SU-DHL-6 (cell line): ENCODE data around the gene SDCCAG8.

Experiments
- H2AFZ ChIP-seq: fragments of 200-600 bp; sonication (generic); 2 replicates; pipeline ENCODE4 v1.6.1; 2014; ENCODE audit warnings: low read depth, mild to moderate bottlenecking, moderate library complexity, mixed read lengths, antibody characterized with exemption, low read length; ENCODE audit not compliant: severe bottlenecking
- H3F3A ChIP-seq: fragments of 200-600 bp; shearing (Covaris generic); 2 replicates; pipeline ENCODE4 v1.6.0; 2016; ENCODE audit warnings: antibody characterized with exemption, mild to moderate bottlenecking; ENCODE audit not compliant: insufficient read depth
- H3K27ac ChIP-seq: fragments of 200-600 bp; sonication (generic); 2 replicates; pipeline ENCODE4 v1.5.1; 2016; ENCODE audit warnings: low read depth, mild to moderate bottlenecking, low read length, moderate library complexity, mixed read lengths
- H3K27me3 ChIP-seq: fragments of 200-600 bp; sonication (generic), shearing (Covaris generic); 2 replicates; pipeline ENCODE4 v1.6.0; 2014; ENCODE audit warnings: mild to moderate bottlenecking, low read length
- H3K36me3 ChIP-seq: fragments of 200-600 bp; sonication (generic); 2 replicates; pipeline ENCODE4 v1.6.1; 2014; ENCODE audit warnings: mild to moderate bottlenecking, low read length, mixed read lengths
- H3K4me2 ChIP-seq: fragments of 300-600, 200-600 bp; shearing (Covaris generic), sonication (generic); 2 replicates; pipeline ENCODE4 v1.6.0; 2014; ENCODE audit warnings: low read length, low read depth, mild to moderate bottlenecking; ENCODE audit not compliant: poor library complexity, severe bottlenecking
- H3K4me3 ChIP-seq: fragments of 200-600 bp; sonication (generic); 2 replicates; pipeline ENCODE4 v1.5.1; 2014; ENCODE audit warnings: antibody characterized with exemption, low read length, mild to moderate bottlenecking, mixed read lengths; ENCODE audit not compliant: insufficient read depth, poor library complexity, severe bottlenecking
- H3K79me2 ChIP-seq: fragments of 200-600 bp; sonication (generic); 2 replicates; pipeline ENCODE4 v1.6.1; 2014; ENCODE audit warnings: mild to moderate bottlenecking, low read length, moderate library complexity; ENCODE audit not compliant: insufficient read depth
- H3K9ac ChIP-seq: fragments of 200-600 bp; sonication (generic); 2 replicates; pipeline ENCODE4 v1.7.0; 2014; ENCODE audit warnings: mild to moderate bottlenecking, low read length
- H3K9me2 ChIP-seq: fragments of 200-600 bp; sonication (generic); replicated peaks from 2 replicates; pipeline ENCODE4 v1.6.1; 2014; ENCODE audit warnings: low read length; ENCODE audit not compliant: insufficient read depth
- H3K9me3 ChIP-seq: fragments of 200-600 bp; sonication (generic); 2 replicates; pipeline ENCODE4 v1.6.1; 2014; ENCODE audit warnings: low read length, mixed read lengths; ENCODE audit not compliant: insufficient read depth
- H4K20me1 ChIP-seq: fragments of 200-600 bp; sonication (generic); 2 replicates; pipeline ENCODE4 v1.6.1; 2014; ENCODE audit warnings: low read depth, mild to moderate bottlenecking, antibody characterized with exemption, low read length, moderate library complexity, mixed read lengths
- EZH2phosphoT487 ChIP-seq: fragments of 200-600 bp; sonication (generic), shearing (Covaris generic); conservative IDR thresholded peaks from 2 replicates; pipeline ENCODE4 v1.6.1; 2018; ENCODE audit warnings: mild to moderate bottlenecking, antibody characterized with exemption, low read length, moderate library complexity, mixed read lengths
- TF ChIP-seq, protein P1 (sequence below): fragments of 200-600 bp; sonication (generic); IDR thresholded peaks from one replicate; pipeline ENCODE4 v1.5.1; 2017; ENCODE audit warnings: antibody characterized with exemption, mild to moderate bottlenecking, low read length, moderate library complexity; ENCODE audit not compliant: insufficient read depth, poor library complexity, severe bottlenecking

The SDCCAG8 gene

DNA sequence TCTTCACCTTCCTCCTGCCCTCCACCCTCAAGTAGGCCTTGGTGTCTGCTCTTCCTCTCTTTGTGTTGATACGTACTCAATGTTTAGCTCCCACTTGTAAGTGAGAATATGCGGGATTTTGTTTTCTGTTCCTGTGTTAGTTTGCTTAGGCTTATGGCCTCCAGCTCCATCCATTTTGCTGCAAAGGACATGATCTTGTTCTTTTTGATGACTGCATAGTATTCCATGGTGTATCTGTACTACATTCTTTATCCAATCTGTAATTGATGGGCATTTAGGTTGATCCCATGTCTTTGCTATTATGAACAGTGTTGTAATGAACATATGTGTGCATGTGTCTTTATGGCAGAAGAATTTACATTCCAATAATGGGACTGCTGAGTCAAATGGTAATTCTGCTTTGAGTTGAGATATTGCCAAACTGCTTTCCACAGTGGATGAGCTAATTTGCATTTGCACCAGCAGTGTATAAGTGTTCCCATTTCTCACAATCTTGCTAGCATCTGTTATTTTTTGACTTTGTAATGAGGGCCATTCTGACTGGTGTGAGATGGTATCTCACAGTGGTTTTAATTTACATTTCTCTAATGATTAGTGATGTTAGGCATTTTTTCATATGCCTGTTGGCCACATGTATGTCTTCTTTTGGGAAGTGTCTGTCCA, 272.7 kb downstream of the SDCCAG8 start:
- H3K4me2 ChIP-seq: no peak overlapping the region
- H3K9me2 ChIP-seq: no peaks in the 10 kb centered on the region
- no peak overlapping the region for H3K4me3 ChIP-seq
- no peak overlapping the region for H3K27ac ChIP-seq
- no peak overlapping the region for H2AFZ ChIP-seq
- no peaks in the 10 kb centered on the region for H3K27me3 ChIP-seq
- no peaks in the 10 kb centered on the region; the same call in 1 of the 2 replicates for H3F3A ChIP-seq
- no peaks in the 10 kb centered on the region for H3K79me2 ChIP-seq
- no peaks in the 10 kb centered on the region for H4K20me1 ChIP-seq
- H3K9me3 ChIP-seq: no peaks in the 10 kb centered on the region
- H3K9ac ChIP-seq: no peak overlapping the region
- H3K36me3 ChIP-seq: no peaks in the 10 kb centered on the region
- no peak for TF ChIP-seq EZH2phosphoT487

DNA sequence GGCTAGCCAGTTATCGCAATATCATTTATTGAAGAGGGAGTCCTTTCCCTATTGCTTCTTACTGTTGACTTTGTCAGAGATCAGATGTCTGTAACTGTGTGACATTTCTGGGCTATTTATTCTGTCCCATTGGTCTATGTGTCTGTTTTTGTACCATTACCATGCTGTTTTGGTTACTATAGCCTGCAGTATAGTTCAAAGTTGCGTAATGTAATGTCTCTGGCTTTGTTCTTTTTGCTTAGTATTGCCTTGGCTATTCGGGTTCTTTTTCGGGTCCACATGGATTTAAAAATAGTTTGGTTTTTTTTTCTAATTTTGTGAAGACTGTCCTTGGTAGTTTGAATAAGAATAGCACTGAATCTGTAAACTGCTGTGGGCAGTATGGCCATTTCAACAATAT, 273.7 kb downstream of the SDCCAG8 start:
- H3K9ac ChIP-seq: no peak overlapping the region

GRCh38 chr1:243535014-243535413, 279.2 kb downstream of the SDCCAG8 start:
- Histone ChIP-seq H3K36me3 (no peaks in the 10 kb centered on the region), H3K4me3 (no peak overlapping the region), H3K79me2 (no peaks in the 10 kb centered on the region), H3K9me2 (no peaks in the 10 kb centered on the region), H3K9me3 (no peaks in the 10 kb centered on the region), H3K9ac (no peak overlapping the region), H4K20me1 (no peaks in the 10 kb centered on the region), H3K4me2 (no peak overlapping the region), H2AFZ (no peak overlapping the region), H3F3A (no peaks in the 10 kb centered on the region), H3K27ac (no peak overlapping the region), H3K27me3 (no peaks in the 10 kb centered on the region)
- no peak for TF ChIP-seq EZH2phosphoT487

More for the DNA sequence above, 273.7 kb downstream of the SDCCAG8 start:
- Histone ChIP-seq H3K4me2 (no peak overlapping the region), H3K36me3 (no peaks in the 10 kb centered on the region), H4K20me1 (no peaks in the 10 kb centered on the region), H3K27ac (no peak overlapping the region), H3K9me3 (no peaks in the 10 kb centered on the region), H3F3A (no peaks in the 10 kb centered on the region; the same call in 1 of the 2 replicates), H3K27me3 (no peaks in the 10 kb centered on the region), H2AFZ (no peak overlapping the region), H3K79me2 (no peaks in the 10 kb centered on the region), H3K4me3 (no peak overlapping the region), H3K9me2 (no peaks in the 10 kb centered on the region)
- TF ChIP-seq, protein P1, sequence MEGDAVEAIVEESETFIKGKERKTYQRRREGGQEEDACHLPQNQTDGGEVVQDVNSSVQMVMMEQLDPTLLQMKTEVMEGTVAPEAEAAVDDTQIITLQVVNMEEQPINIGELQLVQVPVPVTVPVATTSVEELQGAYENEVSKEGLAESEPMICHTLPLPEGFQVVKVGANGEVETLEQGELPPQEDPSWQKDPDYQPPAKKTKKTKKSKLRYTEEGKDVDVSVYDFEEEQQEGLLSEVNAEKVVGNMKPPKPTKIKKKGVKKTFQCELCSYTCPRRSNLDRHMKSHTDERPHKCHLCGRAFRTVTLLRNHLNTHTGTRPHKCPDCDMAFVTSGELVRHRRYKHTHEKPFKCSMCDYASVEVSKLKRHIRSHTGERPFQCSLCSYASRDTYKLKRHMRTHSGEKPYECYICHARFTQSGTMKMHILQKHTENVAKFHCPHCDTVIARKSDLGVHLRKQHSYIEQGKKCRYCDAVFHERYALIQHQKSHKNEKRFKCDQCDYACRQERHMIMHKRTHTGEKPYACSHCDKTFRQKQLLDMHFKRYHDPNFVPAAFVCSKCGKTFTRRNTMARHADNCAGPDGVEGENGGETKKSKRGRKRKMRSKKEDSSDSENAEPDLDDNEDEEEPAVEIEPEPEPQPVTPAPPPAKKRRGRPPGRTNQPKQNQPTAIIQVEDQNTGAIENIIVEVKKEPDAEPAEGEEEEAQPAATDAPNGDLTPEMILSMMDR: no peak
- TF ChIP-seq EZH2phosphoT487: no peak

GRCh38 chr1:243539636-243540035, 283.8 kb downstream of the SDCCAG8 start:
- H3K9me3 ChIP-seq: no peaks in the 10 kb centered on the region
- no peaks in the 10 kb centered on the region for H3F3A ChIP-seq
- TF ChIP-seq, protein P1: no peak
- TF ChIP-seq EZH2phosphoT487: no peak
- no peaks in the 10 kb centered on the region for H3K9me2 ChIP-seq
- no peaks in the 10 kb centered on the region for H4K20me1 ChIP-seq
- no peaks in the 10 kb centered on the region for H3K79me2 ChIP-seq
- no peaks in the 10 kb centered on the region for H3K27me3 ChIP-seq
- H3K9ac ChIP-seq: no peak overlapping the region
- H3K4me2 ChIP-seq: no peak overlapping the region
- H3K36me3 ChIP-seq: no peaks in the 10 kb centered on the region
- H2AFZ ChIP-seq: no peak overlapping the region
- H3K4me3 ChIP-seq: no peak overlapping the region
- H3K27ac ChIP-seq: no peak overlapping the region
